DND-41 (cell line): ENCODE results near the gene MRO.

ENCODE experiments used
- EZH2 ChIP-seq: IDR thresholded peaks from 3 replicates; pipeline ENCODE4 v1.6.1; 2012; ENCODE audit warnings: borderline replicate concordance, low read depth, mild to moderate bottlenecking, moderate library complexity, low read length, inconsistent platforms; ENCODE audit not compliant: severe bottlenecking
- TF ChIP-seq, protein P1 (sequence below): IDR thresholded peaks from 2 replicates; pipeline ENCODE4 v1.5.1; 2012; ENCODE audit warnings: borderline replicate concordance, low read length, moderate library complexity, mild to moderate bottlenecking; ENCODE audit not compliant: poor library complexity, severe bottlenecking; ENCODE audit errors: extremely low read depth

DNA sequence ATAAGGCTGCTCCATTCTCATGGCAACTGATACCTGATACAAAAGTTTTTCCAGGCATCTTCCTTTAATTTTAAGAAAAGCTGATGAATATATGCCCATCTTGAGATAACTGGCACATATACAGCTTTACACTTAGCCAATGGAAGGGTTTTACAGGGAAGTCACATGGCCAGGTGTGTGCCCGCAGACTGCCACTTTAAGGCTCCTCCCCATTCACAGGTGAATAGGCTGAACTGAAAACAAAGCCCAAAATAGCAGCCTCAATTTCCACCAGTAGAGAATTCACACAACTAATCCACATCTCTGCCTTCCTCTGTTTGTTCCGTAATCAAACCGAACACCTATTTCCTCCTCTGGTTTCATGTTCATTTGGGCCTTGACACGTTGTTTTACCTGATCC, 49.3 kb upstream of the MRO start:
- TF ChIP-seq, protein P1, sequence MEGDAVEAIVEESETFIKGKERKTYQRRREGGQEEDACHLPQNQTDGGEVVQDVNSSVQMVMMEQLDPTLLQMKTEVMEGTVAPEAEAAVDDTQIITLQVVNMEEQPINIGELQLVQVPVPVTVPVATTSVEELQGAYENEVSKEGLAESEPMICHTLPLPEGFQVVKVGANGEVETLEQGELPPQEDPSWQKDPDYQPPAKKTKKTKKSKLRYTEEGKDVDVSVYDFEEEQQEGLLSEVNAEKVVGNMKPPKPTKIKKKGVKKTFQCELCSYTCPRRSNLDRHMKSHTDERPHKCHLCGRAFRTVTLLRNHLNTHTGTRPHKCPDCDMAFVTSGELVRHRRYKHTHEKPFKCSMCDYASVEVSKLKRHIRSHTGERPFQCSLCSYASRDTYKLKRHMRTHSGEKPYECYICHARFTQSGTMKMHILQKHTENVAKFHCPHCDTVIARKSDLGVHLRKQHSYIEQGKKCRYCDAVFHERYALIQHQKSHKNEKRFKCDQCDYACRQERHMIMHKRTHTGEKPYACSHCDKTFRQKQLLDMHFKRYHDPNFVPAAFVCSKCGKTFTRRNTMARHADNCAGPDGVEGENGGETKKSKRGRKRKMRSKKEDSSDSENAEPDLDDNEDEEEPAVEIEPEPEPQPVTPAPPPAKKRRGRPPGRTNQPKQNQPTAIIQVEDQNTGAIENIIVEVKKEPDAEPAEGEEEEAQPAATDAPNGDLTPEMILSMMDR, result no peak
- no peak for TF ChIP-seq EZH2
